LNCAP (cell line): ENCODE data around the gene MAP3K20.

Source experiments
- TF ChIP-seq, protein P1 (sequence below): fragments of 450-650 bp; IDR thresholded peaks from 2 replicates; pipeline ENCODE4 v1.5.1; 2017; ENCODE audit warnings: mild to moderate bottlenecking

Gene MAP3K20

DNA sequence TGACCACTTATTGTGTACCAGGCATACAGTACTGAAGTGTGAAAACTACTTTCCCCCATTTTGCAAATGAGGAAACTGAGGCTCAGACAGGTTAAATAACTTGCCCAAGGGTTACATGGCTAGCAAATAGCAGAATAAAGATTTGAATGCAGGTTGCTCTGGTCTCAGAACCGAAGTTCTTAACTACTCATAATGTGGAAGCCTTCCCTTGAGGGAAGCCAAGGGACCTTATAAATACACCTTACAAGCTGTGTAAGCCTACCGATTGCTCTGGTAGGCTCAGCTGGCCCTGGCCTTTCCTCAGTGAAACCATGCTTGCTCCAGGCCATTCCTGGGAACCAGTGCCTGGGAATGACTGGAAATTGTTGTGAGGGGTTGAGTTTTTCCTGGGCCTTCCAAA is 164.4 kb downstream of the MAP3K20 start:
- TF ChIP-seq, protein P1, sequence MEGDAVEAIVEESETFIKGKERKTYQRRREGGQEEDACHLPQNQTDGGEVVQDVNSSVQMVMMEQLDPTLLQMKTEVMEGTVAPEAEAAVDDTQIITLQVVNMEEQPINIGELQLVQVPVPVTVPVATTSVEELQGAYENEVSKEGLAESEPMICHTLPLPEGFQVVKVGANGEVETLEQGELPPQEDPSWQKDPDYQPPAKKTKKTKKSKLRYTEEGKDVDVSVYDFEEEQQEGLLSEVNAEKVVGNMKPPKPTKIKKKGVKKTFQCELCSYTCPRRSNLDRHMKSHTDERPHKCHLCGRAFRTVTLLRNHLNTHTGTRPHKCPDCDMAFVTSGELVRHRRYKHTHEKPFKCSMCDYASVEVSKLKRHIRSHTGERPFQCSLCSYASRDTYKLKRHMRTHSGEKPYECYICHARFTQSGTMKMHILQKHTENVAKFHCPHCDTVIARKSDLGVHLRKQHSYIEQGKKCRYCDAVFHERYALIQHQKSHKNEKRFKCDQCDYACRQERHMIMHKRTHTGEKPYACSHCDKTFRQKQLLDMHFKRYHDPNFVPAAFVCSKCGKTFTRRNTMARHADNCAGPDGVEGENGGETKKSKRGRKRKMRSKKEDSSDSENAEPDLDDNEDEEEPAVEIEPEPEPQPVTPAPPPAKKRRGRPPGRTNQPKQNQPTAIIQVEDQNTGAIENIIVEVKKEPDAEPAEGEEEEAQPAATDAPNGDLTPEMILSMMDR = no peak

DNA sequence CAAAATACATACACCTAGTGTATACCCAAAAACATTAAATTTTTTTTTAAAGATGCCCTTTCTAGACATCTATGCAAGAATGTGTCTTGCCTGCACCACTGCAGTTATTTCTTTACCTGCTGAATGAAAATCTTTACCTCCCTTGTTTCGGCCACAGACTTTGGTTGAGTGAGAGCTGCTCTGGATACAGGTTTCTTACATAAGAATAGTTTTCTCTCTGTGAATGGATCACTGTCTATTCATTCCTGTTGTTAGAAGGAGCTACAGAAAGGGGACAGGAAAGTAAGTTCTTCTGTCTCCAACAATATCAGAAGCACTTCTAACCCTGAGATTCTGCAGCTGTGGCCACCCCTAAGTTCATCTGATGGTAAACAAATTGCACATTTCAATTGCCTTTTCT is 166.0 kb downstream of the MAP3K20 start:
- TF ChIP-seq, protein P1 = no peak

DNA sequence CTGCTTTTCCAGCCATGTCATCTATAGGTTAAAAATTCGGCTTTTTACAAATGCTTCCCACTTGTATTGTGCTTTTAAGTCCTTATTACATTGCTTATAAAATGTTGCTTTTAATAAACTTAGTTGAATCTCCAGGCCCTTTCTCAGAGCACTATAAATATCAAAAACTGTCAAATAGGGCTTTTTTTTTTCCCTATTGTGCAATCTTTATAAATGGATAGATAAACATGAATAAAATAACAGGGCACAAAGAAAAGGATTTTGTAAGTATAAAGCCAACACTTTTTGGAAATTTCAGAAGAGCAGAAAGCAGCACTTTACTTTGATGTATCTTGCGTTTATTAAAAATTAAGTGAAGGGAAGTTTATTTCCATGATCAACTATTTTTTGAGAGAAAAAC is 171.5 kb downstream of the MAP3K20 start:
- TF ChIP-seq, protein P1 = no peak

DNA sequence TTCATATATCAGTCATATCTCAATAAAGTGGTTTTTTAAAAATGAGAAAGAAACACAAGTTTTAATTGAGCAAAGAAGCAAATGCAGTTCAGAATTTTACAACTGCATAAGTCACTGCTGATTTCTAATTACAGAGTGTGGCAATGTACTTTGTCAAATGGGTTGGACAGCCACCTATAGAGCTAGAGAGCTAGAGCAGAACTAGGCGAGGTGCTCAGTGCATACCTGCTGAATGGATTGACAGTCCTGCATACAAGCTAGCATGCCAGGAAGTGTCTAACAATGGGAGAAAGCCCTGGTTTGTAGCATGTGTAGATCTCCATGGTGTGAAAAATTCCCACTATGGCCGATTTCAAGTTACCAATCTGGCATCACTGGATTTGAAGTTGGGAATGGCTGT is 172.7 kb downstream of the MAP3K20 start:
- TF ChIP-seq, protein P1 = no peak

DNA sequence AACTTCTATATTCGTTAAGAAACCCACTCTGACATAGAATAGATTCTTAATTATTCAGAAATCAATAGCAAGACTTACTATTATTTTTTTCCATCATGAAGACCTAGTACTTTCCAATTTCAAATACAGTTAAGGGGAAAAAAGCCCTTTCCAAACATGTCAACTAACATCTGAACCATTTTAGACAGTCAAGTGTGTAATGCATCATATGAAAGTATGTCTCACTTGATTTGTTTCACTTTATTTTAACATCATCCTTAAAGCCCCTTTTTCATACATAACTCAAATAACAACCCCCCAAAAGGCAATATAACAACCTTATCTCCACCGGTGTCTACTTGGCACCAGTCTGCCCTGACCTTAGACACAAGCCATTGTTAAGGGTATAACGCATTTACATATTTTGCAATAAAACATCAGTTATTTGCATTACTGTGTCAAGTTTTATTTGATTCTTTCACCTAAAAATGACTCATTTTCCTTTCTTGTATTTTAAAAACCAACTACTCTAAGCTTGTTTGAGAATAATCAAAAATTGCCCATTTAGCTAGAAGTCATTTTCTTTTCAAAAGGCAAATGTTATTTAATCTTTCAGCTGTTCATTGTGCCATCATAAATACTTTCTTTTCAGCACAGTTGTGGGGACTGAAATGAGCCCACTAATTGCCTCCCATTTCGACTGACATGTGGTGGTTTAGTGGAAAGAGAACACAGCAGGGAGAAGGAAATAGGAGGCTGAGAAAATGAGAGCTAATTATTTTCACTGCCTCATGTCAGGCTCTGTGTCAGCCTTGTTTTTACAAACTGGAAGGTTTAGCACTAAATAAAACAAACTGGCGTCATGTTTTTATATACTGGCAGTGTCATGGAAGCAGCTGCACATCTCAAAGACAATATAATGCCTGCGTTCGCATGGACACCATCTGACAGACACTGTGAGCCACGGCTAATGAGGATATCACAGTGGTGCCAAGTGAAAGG is 174.3 kb downstream of the MAP3K20 start:
- TF ChIP-seq, protein P1 = no peak

DNA sequence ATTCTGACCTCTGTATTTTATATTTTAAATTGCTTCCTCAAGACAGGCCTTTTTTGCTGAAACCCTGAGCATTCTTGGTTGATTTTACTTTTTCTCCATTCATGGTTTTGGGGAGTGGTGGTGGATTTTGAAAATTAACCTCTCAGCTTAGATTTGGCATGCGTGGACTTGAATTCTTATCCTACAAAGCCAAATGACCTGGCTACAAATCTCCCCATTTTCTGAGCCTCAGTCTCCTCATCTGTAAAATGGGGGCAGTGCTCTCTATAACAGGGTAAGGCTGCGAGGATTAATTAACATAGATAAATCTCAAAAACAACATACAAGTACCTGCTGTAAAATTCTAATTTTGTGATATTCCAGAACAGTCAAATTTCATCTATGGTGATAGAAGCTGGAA is 175.6 kb downstream of the MAP3K20 start:
- TF ChIP-seq, protein P1 = no peak

DNA sequence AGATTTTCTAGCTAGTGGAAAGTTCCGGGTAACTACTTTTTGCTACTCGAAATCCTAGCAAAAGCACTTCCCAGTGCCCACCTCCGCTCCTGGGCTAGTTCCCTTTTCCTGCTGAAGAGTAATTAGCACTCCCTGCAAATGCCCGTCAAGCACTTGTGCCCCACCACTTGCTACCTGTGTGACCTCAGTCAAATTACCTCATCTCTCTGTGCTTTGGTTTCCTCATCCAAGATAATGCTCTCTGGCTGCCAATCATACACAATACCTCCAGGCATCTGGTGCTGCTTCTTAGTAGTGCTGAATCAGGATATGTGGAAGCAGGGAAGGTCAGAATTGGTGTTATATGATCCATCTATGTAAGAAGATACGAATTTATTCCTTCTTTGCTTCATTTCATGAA is 176.9 kb downstream of the MAP3K20 start:
- TF ChIP-seq, protein P1 = no peak
